Fibroblast of pulmonary artery (primary cell): Measurements from ENCODE around the gene LTC4S.

Source experiments
- DNase-seq: peaks from one replicate; pipeline ENCODE4 v3.0.0-alpha.2; 2010; ENCODE audit warnings: low read depth
- H3K4me3 ChIP-seq: replicated peaks from 2 replicates; pipeline ENCODE4 v1.5.1; 2011; ENCODE audit warnings: low read depth, mild to moderate bottlenecking, control low read depth, low read length, moderate library complexity
- TF ChIP-seq, protein P1 (sequence below): IDR thresholded peaks from 2 replicates; pipeline ENCODE4 v1.5.1; 2011; ENCODE audit warnings: mild to moderate bottlenecking, control low read depth, low read length, inconsistent platforms; ENCODE audit errors: missing control alignments

LTC4S gene

DNA sequence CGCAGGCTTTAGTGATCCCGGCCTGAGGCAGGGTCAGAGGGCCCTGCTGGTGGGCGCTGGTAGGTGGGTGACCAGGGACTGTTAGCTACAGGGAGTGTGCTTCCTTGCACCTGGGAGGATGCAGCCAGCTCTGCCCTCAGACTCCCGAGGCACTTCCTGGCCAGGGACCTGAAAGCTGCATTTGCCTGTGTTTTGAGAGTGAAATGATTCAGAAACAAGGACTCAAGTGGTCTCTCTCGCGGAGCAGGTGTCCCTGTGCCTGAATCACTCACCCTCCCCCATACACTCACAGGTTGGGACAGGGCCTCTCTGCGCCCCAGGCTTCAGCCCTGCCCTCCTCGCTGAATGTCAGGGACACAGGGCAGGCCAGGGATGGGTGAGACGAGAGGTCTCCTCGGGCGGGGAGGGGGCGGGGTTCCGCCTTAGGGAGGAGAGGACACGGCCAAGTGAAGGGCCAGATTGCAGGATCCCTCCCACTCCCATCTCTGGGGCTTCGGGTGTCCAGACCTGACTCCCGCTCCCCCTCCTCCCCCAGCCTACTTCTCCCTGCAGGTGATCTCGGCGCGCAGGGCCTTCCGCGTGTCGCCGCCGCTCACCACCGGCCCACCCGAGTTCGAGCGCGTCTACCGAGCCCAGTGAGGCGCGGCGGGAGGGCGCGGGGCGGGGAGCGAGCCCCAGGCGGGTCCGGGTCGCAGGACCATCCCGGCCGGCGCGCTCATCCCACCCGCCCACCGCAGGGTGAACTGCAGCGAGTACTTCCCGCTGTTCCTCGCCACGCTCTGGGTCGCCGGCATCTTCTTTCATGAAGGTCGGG is 1.5 kb downstream of the LTC4S start:
- DNase-seq: no peak
- TF ChIP-seq, protein P1, sequence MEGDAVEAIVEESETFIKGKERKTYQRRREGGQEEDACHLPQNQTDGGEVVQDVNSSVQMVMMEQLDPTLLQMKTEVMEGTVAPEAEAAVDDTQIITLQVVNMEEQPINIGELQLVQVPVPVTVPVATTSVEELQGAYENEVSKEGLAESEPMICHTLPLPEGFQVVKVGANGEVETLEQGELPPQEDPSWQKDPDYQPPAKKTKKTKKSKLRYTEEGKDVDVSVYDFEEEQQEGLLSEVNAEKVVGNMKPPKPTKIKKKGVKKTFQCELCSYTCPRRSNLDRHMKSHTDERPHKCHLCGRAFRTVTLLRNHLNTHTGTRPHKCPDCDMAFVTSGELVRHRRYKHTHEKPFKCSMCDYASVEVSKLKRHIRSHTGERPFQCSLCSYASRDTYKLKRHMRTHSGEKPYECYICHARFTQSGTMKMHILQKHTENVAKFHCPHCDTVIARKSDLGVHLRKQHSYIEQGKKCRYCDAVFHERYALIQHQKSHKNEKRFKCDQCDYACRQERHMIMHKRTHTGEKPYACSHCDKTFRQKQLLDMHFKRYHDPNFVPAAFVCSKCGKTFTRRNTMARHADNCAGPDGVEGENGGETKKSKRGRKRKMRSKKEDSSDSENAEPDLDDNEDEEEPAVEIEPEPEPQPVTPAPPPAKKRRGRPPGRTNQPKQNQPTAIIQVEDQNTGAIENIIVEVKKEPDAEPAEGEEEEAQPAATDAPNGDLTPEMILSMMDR: no peak
- peak overlapping the region; percentile 47 for H3K4me3 ChIP-seq

DNA sequence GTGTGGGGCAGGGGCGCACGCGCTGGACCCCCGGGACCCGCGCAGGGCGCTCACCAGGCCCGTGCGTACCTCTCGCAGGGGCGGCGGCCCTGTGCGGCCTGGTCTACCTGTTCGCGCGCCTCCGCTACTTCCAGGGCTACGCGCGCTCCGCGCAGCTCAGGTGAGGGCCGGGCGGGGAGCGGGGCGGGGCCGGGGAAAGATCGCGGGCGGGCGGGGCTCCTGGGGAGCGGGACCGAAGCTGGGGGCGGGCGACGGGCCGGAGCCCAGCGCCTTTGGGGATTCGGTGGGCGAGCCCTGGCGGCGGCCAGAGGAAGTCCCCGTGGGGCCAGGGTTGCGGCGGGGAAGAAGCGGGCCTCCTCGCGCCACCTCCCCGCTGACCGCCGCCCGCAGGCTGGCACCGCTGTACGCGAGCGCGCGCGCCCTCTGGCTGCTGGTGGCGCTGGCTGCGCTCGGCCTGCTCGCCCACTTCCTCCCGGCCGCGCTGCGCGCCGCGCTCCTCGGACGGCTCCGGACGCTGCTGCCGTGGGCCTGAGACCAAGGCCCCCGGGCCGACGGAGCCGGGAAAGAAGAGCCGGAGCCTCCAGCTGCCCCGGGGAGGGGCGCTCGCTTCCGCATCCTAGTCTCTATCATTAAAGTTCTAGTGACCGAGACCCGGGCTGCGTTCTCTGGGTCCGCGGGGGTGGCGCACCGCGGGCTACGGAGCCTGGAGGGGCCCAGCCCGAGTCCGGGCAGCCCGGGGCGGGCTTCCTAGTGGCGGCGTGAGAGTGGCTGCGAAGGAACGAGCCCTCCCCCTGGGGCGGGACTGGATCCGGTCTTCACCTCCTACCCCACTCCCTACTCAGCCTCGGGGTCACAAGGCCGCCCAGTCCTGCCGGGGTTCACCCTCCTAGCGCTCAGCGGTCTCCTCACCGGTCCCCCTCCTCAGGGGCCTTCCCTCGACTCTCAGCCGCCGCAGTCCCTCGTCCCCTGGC is 2.4 kb downstream of the LTC4S start:
- DNase-seq: peak; percentile 83
- TF ChIP-seq, protein P1: no peak
- H3K4me3 ChIP-seq: peak overlapping the region; percentile 47

DNA sequence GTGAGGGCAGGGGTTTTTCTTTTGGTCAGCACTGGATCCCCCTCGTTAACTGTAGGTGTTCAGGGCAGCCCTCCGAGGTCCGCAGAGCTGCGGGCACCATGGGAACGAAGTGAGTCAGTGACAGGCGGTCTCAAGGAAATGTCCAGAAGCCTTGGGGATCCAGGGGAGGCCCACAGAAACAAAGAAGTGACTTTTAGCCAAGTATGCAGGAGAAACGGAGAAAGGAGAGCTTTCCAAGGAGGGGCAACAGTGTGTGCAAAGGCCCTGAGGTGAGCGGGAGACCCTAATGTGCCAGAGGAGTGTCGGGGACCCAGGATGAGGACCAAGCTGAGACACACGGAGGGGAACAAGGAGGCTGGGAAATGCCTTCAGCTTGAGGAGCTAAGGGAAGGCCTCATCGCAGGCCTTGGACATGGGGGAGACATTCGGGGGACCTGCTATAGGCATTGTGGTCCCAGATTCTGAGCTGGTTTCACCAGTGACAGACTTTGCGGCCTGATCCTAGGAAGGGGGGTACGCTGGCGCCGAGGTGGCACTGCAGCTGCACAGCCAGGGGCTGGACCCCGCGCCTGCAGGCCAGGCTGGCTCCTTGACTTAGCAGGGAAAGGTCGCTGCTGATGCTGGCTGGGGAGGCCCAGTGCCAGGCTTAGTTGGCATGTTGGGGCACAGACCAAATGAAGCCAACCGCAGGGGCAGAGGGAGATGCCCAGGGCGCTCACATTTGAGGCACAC is 3.3 kb downstream of the LTC4S start:
- TF ChIP-seq, protein P1: no peak
- no peak overlapping the region for H3K4me3 ChIP-seq
- no peak for DNase-seq

DNA sequence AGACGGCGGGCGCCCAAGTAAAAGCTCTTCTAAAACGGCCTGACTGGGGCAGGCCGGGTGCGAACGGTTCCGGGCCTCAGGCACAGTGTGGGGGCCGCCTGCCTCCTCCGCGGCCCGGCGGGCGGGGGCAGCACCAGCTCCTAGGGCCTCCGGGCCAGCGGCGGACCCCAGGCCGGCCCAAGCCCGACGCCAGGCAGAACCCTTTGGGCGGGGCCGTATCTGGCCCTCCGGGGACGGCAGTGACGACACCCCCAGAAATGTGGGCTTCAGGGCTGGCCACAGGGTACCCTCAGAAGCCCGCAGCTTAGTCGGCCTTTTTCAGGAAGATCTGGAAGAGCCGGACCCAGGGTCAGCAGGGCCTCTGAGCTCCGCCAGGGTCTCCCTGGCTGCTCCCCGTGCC is 4.0 kb downstream of the LTC4S start:
- no peak for DNase-seq
- TF ChIP-seq, protein P1: no peak
- H3K4me3 ChIP-seq: no peak overlapping the region

DNA sequence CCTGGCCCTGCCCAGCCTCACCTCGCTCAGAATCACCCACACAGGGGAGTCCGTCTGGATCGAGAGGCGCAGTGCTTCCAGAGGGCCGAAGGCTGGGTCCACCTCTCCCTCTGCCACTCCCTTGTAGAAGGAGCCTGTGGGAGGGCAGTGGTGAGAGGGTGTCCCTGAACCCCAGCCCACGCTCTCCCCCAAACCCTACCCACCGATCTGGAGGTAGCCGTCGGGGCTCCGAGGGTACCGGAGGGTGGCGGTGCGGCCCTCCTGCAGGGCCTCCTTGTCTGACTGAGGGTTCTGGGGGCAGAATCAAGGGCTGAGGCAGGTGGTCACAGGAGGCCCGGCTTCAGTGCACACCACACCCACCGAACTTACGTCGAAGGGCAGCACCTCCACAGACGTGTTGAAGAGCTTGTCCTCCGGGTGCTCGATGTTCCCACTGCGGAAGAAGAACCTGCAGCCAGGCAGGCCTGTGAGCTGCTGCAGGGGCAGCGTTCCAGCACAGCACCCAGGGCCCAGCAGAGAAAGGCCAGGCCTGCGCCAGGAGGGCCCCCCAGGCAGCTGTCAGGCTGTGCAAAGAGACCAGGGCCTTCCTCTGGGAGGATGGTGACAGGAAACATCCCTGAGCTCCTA is 4.5 kb downstream of the LTC4S start:
- H3K4me3 ChIP-seq: no peak overlapping the region
- TF ChIP-seq, protein P1: no peak
- DNase-seq: no peak
